ENCODE data around the gene NHS. TPM values are rescaled to one million over a fixed set of nuclear protein-coding genes. Genes with fewer than 3 reads are reported as not detected.

The NHS gene
- total RNA-seq, 2 experiments from 2014 or later: 1.2 to 1.8 TPM

GRCh38 chrX:17535229-17535628, 160.2 kb downstream of the NHS start:
- H3K4me3 Mint-ChIP-seq: no peak overlapping the region
- no peaks in the 10 kb centered on the region for H3K27me3 Mint-ChIP-seq
- H3K36me3 Mint-ChIP-seq: no peaks in the 10 kb centered on the region
- ATAC-seq (ENCODE audit: low read depth): peak; percentile 52
- peaks cover 4% of the 10 kb centered on the region for H3K4me1 Mint-ChIP-seq
- POLR2A ChIA-PET: no interaction called here
- H3K27ac Mint-ChIP-seq: no peak overlapping the region
- no peaks in the 10 kb centered on the region for H3K9me3 Mint-ChIP-seq
- peak; percentile 33 for DNase-seq

- Mint-ChIP-seq H3K27ac (no peak overlapping the region), H3K4me3 (no peak overlapping the region), H3K27me3 (no peaks in the 10 kb centered on the region), H3K36me3 (no peaks in the 10 kb centered on the region), H3K4me1 (peaks cover 4% of the 10 kb centered on the region), H3K9me3 (no peaks in the 10 kb centered on the region)
- POLR2A ChIA-PET: no interaction called here
- ATAC-seq (ENCODE audit: low read depth) (no peak), DNase-seq (no peak)
Measured at GRCh38 chrX:17537723-17538243, 162.8 kb downstream of the NHS start.

- H3K9me3 Mint-ChIP-seq: no peaks in the 10 kb centered on the region
- ATAC-seq (ENCODE audit: low read depth) (no peak), DNase-seq (no peak)
- no peaks in the 10 kb centered on the region for H3K27me3 Mint-ChIP-seq
- H3K36me3 Mint-ChIP-seq: no peaks in the 10 kb centered on the region
- POLR2A ChIA-PET: no interaction called here
- H3K4me3 Mint-ChIP-seq: no peak overlapping the region
- no peak overlapping the region for H3K27ac Mint-ChIP-seq
- peaks cover under 1% of the 10 kb centered on the region for H3K4me1 Mint-ChIP-seq
Measured at GRCh38 chrX:17542123-17542522, 167.1 kb downstream of the NHS start.

- no peak overlapping the region for H3K4me3 Mint-ChIP-seq
- no peaks in the 10 kb centered on the region for H3K9me3 Mint-ChIP-seq
- H3K27ac Mint-ChIP-seq: no peak overlapping the region
- no peaks in the 10 kb centered on the region for H3K36me3 Mint-ChIP-seq
- DNase-seq (no peak), ATAC-seq (ENCODE audit: low read depth) (no peak)
- H3K4me1 Mint-ChIP-seq: peaks cover 9% of the 10 kb centered on the region
- H3K27me3 Mint-ChIP-seq: no peaks in the 10 kb centered on the region
- POLR2A ChIA-PET: no interaction called here
Measured at GRCh38 chrX:17544821-17545220, 169.8 kb downstream of the NHS start.

GRCh38 chrX:17546356-17546755, 171.4 kb downstream of the NHS start:
- Mint-ChIP-seq H3K9me3 (no peaks in the 10 kb centered on the region), H3K4me1 (peaks cover 9% of the 10 kb centered on the region), H3K27ac (no peak overlapping the region), H3K27me3 (no peaks in the 10 kb centered on the region), H3K4me3 (no peak overlapping the region), H3K36me3 (no peaks in the 10 kb centered on the region)
- no peak for ATAC-seq (ENCODE audit: low read depth)
- no peak for DNase-seq
- POLR2A ChIA-PET: no interaction called here

- H3K36me3 Mint-ChIP-seq: no peaks in the 10 kb centered on the region
- no peak overlapping the region for H3K27ac Mint-ChIP-seq
- H3K4me3 Mint-ChIP-seq: no peak overlapping the region
- no peaks in the 10 kb centered on the region for H3K9me3 Mint-ChIP-seq
- POLR2A ChIA-PET: no interaction called here
- peaks cover 9% of the 10 kb centered on the region for H3K4me1 Mint-ChIP-seq
- DNase-seq: no peak
- H3K27me3 Mint-ChIP-seq: peaks cover 2% of the 10 kb centered on the region
- no peak for ATAC-seq (ENCODE audit: low read depth)
Measured at GRCh38 chrX:17547658-17548057, 172.7 kb downstream of the NHS start.

GRCh38 chrX:17549107-17549651, 174.2 kb downstream of the NHS start:
- Mint-ChIP-seq H3K4me1 (peaks cover 9% of the 10 kb centered on the region), H3K27me3 (peaks cover 2% of the 10 kb centered on the region), H3K4me3 (no peak overlapping the region), H3K9me3 (no peaks in the 10 kb centered on the region), H3K36me3 (no peaks in the 10 kb centered on the region), H3K27ac (peak overlapping the region; percentile 31)
- ATAC-seq (ENCODE audit: low read depth) (peak; percentile 26), DNase-seq (no peak)
- POLR2A ChIA-PET: no interaction called here

- ATAC-seq (ENCODE audit: low read depth) (no peak), DNase-seq (no peak)
Measured at GRCh38 chrX:17550011-17550410, 175.0 kb downstream of the NHS start.

GRCh38 chrX:17552044-17552650, 177.1 kb downstream of the NHS start:
- ATAC-seq (ENCODE audit: low read depth): no peak
- H3K4me3 Mint-ChIP-seq: no peak overlapping the region
- no peaks in the 10 kb centered on the region for H3K36me3 Mint-ChIP-seq
- no peak for DNase-seq
- POLR2A ChIA-PET: no interaction called here
- H3K4me1 Mint-ChIP-seq: peaks cover 10% of the 10 kb centered on the region
- H3K27ac Mint-ChIP-seq: no peak overlapping the region
- peaks cover 2% of the 10 kb centered on the region for H3K27me3 Mint-ChIP-seq
- H3K9me3 Mint-ChIP-seq: no peaks in the 10 kb centered on the region

More at GRCh38 chrX:17550011-17550410, 175.0 kb downstream of the NHS start:
- Mint-ChIP-seq H3K9me3 (no peaks in the 10 kb centered on the region), H3K4me1 (peaks cover 10% of the 10 kb centered on the region), H3K36me3 (no peaks in the 10 kb centered on the region), H3K27ac (no peak overlapping the region), H3K27me3 (peaks cover 2% of the 10 kb centered on the region), H3K4me3 (no peak overlapping the region)
- POLR2A ChIA-PET: no interaction called here

- no peak for DNase-seq
- Mint-ChIP-seq H3K27me3 (peaks cover 2% of the 10 kb centered on the region), H3K4me3 (no peak overlapping the region), H3K4me1 (peaks cover 8% of the 10 kb centered on the region), H3K27ac (no peak overlapping the region), H3K9me3 (no peaks in the 10 kb centered on the region), H3K36me3 (no peaks in the 10 kb centered on the region)
- POLR2A ChIA-PET: no interaction called here
- no peak for ATAC-seq (ENCODE audit: low read depth)
Measured at GRCh38 chrX:17553469-17553868, 178.5 kb downstream of the NHS start.

- Mint-ChIP-seq H3K4me1 (peaks cover 6% of the 10 kb centered on the region), H3K4me3 (no peak overlapping the region), H3K27ac (no peak overlapping the region), H3K36me3 (no peaks in the 10 kb centered on the region), H3K9me3 (no peaks in the 10 kb centered on the region), H3K27me3 (peaks cover 2% of the 10 kb centered on the region)
- ATAC-seq (ENCODE audit: low read depth) (no peak), DNase-seq (no peak)
- POLR2A ChIA-PET: no interaction called here
Measured at GRCh38 chrX:17553961-17554482, 179.0 kb downstream of the NHS start.

GRCh38 chrX:17554914-17555313, 179.9 kb downstream of the NHS start:
- ATAC-seq (ENCODE audit: low read depth) (no peak), DNase-seq (no peak)
- H3K27ac Mint-ChIP-seq: no peak overlapping the region
- H3K27me3 Mint-ChIP-seq: peaks cover 2% of the 10 kb centered on the region
- H3K9me3 Mint-ChIP-seq: no peaks in the 10 kb centered on the region
- H3K4me1 Mint-ChIP-seq: peaks cover 1% of the 10 kb centered on the region
- H3K4me3 Mint-ChIP-seq: no peak overlapping the region
- H3K36me3 Mint-ChIP-seq: no peaks in the 10 kb centered on the region
- POLR2A ChIA-PET: no interaction called here

GRCh38 chrX:17555846-17556245, 180.8 kb downstream of the NHS start:
- DNase-seq (no peak), ATAC-seq (ENCODE audit: low read depth) (no peak)
- H3K27me3 Mint-ChIP-seq: peaks cover 2% of the 10 kb centered on the region
- no peaks in the 10 kb centered on the region for H3K36me3 Mint-ChIP-seq
- H3K27ac Mint-ChIP-seq: no peak overlapping the region
- POLR2A ChIA-PET: no interaction called here
- no peaks in the 10 kb centered on the region for H3K9me3 Mint-ChIP-seq
- H3K4me3 Mint-ChIP-seq: no peak overlapping the region
- H3K4me1 Mint-ChIP-seq: peaks cover 1% of the 10 kb centered on the region

GRCh38 chrX:17559728-17560379, 184.9 kb downstream of the NHS start:
- POLR2A ChIA-PET: no interaction called here
- DNase-seq: no peak
- H3K36me3 Mint-ChIP-seq: no peaks in the 10 kb centered on the region
- ATAC-seq (ENCODE audit: low read depth): no peak
- H3K27me3 Mint-ChIP-seq: no peaks in the 10 kb centered on the region
- no peak overlapping the region for H3K4me3 Mint-ChIP-seq
- H3K9me3 Mint-ChIP-seq: no peaks in the 10 kb centered on the region
- H3K27ac Mint-ChIP-seq: no peak overlapping the region
- H3K4me1 Mint-ChIP-seq: peaks cover 9% of the 10 kb centered on the region
